HepG2 (cell line): Measurements from ENCODE around the gene KCTD15. TPM values are rescaled to one million over a fixed set of nuclear protein-coding genes. Genes with fewer than 3 reads are reported as not detected.

Experiments used
- GFI1 ChIP-seq: sonication (generic); formaldehyde crosslinking; IDR thresholded peaks from 2 replicates; pipeline ENCODE4 v1.5.0; 2020; ENCODE audit warnings: missing genetic modification reagents, mild to moderate bottlenecking, borderline replicate concordance
- GLI4 ChIP-seq: sonication (generic); formaldehyde crosslinking; IDR thresholded peaks from 2 replicates; pipeline ENCODE4 v1.5.1; 2020; ENCODE audit warnings: missing genetic modification reagents, mild to moderate bottlenecking, moderate library complexity, borderline replicate concordance
- HES4 ChIP-seq: sonication (generic); formaldehyde crosslinking; IDR thresholded peaks from 2 replicates; pipeline ENCODE4 v1.9.0; 2021; ENCODE audit warnings: mild to moderate bottlenecking, missing genetic modification reagents, borderline replicate concordance
- PRMT3 ChIP-seq: sonication (generic); formaldehyde crosslinking; IDR thresholded peaks from 2 replicates; pipeline ENCODE4 v1.8.1; 2022; ENCODE audit warnings: low read depth, mild to moderate bottlenecking, moderate library complexity, missing genetic modification reagents, borderline replicate concordance
- REL ChIP-seq: sonication (generic); formaldehyde crosslinking; conservative IDR thresholded peaks from 2 replicates; pipeline ENCODE4 v1.8.0; 2022; ENCODE audit warnings: mild to moderate bottlenecking, missing genetic modification reagents, moderate library complexity
- RNF2 ChIP-seq: fragments of 450-650 bp; conservative IDR thresholded peaks from 2 replicates; pipeline ENCODE4 v1.6.1; 2016; ENCODE audit warnings: low read depth
- SAFB2 ChIP-seq: sonication (generic); formaldehyde crosslinking; IDR thresholded peaks from 2 replicates; pipeline ENCODE4 v1.5.1; 2020; ENCODE audit warnings: missing genetic modification reagents, low read depth, mild to moderate bottlenecking, borderline replicate concordance
- SYNCRIP ChIP-seq: fragments of 200-400 bp; formaldehyde crosslinking; IDR thresholded peaks from 2 replicates; pipeline ENCODE4 v1.6.1; 2018; ENCODE audit warnings: mild to moderate bottlenecking, low read depth, low read length; ENCODE audit not compliant: insufficient read depth
- TBX3 ChIP-seq: fragments of 450-650 bp; IDR thresholded peaks from 2 replicates; pipeline ENCODE4 v1.6.1; 2017; ENCODE audit warnings: antibody characterized with exemption, mild to moderate bottlenecking, inconsistent platforms, borderline replicate concordance
- TCF7 ChIP-seq: sonication (generic); IDR thresholded peaks from 2 replicates; pipeline ENCODE4 v1.6.1; 2016; ENCODE audit warnings: antibody characterized with exemption, low read depth
- TOPORS ChIP-seq: sonication (generic); formaldehyde crosslinking; IDR thresholded peaks from 2 replicates; pipeline ENCODE4 v1.8.0; 2023; ENCODE audit warnings: mild to moderate bottlenecking, missing genetic modification reagents
- YY1 ChIP-seq: IDR thresholded peaks from 2 replicates; pipeline ENCODE4 v1.6.1; 2011; ENCODE audit warnings: low read length, low read depth, moderate library complexity, mild to moderate bottlenecking; ENCODE audit not compliant: insufficient read depth, insufficient replicate concordance
- ZNF34 ChIP-seq: sonication (generic); formaldehyde crosslinking; IDR thresholded peaks from 2 replicates; pipeline ENCODE4 v1.4.0; 2020; ENCODE audit warnings: mild to moderate bottlenecking, missing genetic modification reagents, borderline replicate concordance
- polyA plus RNA-seq, 8 experiments: library from polyadenylated mRNA; depleted of rRNA in 3 of 8; stranded (reverse) in 7 of 8; unstranded in 1 of 8; fragments of >200 nt; fragmentation: Illumina TruSeq in 4 of 8; extraction: Trizol in 4 of 8; gene quantifications; 2 replicates each; pipeline versions ENCODE4 v1.2.1 to v1.2.3, GENCODE V29; 2011 to 2016; ENCODE audit warnings: low read depth in 4 of 8, missing spikeins in 1 of 8, mixed read lengths in 1 of 8; ENCODE audit not compliant: insufficient read depth in 1 of 8
- total RNA-seq, 5 experiments: library from RNA; depleted of rRNA; stranded (reverse); fragments of >200 nt; fragmentation: Illumina TruSeq; extraction: Trizol; gene quantifications; 2 replicates each; pipeline ENCODE4 v1.2.3, GENCODE V29; 2016; ENCODE audit warnings: low read depth in 1 of 5
- TF ChIP-seq, protein P1 (sequence below): sonication (generic); formaldehyde crosslinking; IDR thresholded peaks from 2 replicates; pipeline ENCODE4 v1.4.0; 2020; ENCODE audit warnings: missing genetic modification reagents
- TF ChIP-seq, protein P2 (sequence below): sonication (generic); formaldehyde crosslinking; IDR thresholded peaks from 2 replicates; pipeline ENCODE4 v1.4.0; 2020; ENCODE audit warnings: missing genetic modification reagents, mild to moderate bottlenecking, borderline replicate concordance
- TF ChIP-seq, protein P3 (sequence below): sonication (generic); formaldehyde crosslinking; IDR thresholded peaks from 2 replicates; pipeline ENCODE4 v1.8.0; 2022; ENCODE audit warnings: mild to moderate bottlenecking, missing genetic modification reagents, moderate library complexity

The KCTD15 gene
- total and polyA plus RNA-seq, 2 of the 13 experiments (the other 11 are each of a cell fraction or from before 2014, with no cell fraction given): 13.2 to 16.7 TPM

DNA sequence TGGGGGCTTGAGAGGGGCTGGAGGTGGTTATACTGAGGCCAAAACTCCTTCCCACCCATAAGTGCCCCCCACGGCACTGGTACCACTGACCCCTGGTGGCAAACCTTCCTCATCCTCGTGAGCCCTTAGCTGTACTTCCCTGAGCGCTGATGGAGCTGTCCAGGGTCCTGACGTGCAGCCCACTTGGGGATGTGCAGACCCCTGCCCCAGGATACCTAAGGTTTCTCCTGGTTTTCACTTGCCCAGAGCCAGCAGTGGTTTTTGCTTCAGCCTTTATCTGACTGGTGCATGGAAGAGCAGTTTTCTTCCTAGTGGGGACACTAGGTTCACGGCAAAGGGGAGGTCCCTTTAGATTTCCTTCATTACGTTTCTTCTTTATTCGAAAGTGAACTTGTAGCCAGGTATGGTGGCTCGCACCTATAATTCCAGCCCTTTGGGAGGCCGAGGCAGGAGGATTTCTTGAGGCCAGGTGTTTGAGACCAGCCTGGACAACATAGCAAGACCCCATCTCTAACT lies 28.7 kb upstream of the KCTD15 start (continued):
- TF ChIP-seq, protein P1, sequence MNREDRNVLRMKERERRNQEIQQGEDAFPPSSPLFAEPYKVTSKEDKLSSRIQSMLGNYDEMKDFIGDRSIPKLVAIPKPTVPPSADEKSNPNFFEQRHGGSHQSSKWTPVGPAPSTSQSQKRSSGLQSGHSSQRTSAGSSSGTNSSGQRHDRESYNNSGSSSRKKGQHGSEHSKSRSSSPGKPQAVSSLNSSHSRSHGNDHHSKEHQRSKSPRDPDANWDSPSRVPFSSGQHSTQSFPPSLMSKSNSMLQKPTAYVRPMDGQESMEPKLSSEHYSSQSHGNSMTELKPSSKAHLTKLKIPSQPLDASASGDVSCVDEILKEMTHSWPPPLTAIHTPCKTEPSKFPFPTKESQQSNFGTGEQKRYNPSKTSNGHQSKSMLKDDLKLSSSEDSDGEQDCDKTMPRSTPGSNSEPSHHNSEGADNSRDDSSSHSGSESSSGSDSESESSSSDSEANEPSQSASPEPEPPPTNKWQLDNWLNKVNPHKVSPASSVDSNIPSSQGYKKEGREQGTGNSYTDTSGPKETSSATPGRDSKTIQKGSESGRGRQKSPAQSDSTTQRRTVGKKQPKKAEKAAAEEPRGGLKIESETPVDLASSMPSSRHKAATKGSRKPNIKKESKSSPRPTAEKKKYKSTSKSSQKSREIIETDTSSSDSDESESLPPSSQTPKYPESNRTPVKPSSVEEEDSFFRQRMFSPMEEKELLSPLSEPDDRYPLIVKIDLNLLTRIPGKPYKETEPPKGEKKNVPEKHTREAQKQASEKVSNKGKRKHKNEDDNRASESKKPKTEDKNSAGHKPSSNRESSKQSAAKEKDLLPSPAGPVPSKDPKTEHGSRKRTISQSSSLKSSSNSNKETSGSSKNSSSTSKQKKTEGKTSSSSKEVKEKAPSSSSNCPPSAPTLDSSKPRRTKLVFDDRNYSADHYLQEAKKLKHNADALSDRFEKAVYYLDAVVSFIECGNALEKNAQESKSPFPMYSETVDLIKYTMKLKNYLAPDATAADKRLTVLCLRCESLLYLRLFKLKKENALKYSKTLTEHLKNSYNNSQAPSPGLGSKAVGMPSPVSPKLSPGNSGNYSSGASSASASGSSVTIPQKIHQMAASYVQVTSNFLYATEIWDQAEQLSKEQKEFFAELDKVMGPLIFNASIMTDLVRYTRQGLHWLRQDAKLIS (CRISPR knock-in tag): no peak
- TF ChIP-seq ZNF34 (no peak), RNF2 (no peak), YY1 (no peak), TBX3 (no peak), PRMT3 (no peak), SYNCRIP (no peak), GLI4 (CRISPR knock-in tag) (no peak), GFI1 (CRISPR knock-in tag) (no peak), REL (no peak), SAFB2 (CRISPR knock-in tag) (no peak), TOPORS (no peak), TCF7 (no peak), HES4 (CRISPR knock-in tag) (peak; percentile 73; the same call in 1 of the 2 replicates)
- TF ChIP-seq, protein P2, sequence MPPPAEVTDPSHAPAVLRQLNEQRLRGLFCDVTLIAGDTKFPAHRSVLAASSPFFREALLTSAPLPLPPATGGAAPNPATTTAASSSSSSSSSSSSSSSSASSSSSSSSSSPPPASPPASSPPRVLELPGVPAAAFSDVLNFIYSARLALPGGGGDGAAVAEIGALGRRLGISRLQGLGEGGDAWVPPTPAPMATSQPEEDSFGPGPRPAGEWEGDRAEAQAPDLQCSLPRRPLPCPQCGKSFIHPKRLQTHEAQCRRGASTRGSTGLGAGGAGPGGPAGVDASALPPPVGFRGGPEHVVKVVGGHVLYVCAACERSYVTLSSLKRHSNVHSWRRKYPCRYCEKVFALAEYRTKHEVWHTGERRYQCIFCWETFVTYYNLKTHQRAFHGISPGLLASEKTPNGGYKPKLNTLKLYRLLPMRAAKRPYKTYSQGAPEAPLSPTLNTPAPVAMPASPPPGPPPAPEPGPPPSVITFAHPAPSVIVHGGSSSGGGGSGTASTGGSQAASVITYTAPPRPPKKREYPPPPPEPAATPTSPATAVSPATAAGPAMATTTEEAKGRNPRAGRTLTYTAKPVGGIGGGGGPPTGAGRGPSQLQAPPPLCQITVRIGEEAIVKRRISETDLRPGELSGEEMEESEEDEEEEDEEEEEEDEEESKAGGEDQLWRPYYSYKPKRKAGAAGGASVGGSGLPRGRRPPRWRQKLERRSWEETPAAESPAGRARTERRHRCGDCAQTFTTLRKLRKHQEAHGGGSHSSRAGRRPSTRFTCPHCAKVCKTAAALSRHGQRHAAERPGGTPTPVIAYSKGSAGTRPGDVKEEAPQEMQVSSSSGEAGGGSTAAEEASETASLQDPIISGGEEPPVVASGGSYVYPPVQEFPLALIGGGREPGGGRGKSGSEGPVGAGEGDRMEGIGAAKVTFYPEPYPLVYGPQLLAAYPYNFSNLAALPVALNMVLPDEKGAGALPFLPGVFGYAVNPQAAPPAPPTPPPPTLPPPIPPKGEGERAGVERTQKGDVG (CRISPR knock-in tag): no peak
- TF ChIP-seq, protein P3, sequence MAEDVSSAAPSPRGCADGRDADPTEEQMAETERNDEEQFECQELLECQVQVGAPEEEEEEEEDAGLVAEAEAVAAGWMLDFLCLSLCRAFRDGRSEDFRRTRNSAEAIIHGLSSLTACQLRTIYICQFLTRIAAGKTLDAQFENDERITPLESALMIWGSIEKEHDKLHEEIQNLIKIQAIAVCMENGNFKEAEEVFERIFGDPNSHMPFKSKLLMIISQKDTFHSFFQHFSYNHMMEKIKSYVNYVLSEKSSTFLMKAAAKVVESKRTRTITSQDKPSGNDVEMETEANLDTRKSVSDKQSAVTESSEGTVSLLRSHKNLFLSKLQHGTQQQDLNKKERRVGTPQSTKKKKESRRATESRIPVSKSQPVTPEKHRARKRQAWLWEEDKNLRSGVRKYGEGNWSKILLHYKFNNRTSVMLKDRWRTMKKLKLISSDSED (CRISPR knock-in tag): no peak
